K562 (cell line): Measurements from ENCODE around the gene ARHGEF4. TPM values are rescaled to one million over a fixed set of nuclear protein-coding genes. Genes with fewer than 3 reads are reported as not detected.

Experiments used
- ATAC-seq: fragments of 200-7000 bp; cut with Tn5 transposase; 3 replicates; pipeline ENCODE4 v1.9.1; 2020; ENCODE audit warnings: moderate library complexity
- BruUV-seq: library from RNA; stranded (reverse); fragments of 400-500 nt; replicated peaks from 2 replicates; lab custom pipeline; 2021; lab: Mats Ljungman, UMichigan
- CTCF ChIA-PET: fragments of 300-600 bp; formaldehyde crosslinking; extraction: SDS; loops from one replicate; lab custom pipeline; 2021; ENCODE audit warnings: low intra/inter-chr PET ratio; lab: Yijun Ruan, JAX
- POLR2A ChIA-PET: fragments of 300-600, 350-650 bp; sonication (Branson Sonifier 250); formaldehyde crosslinking; extraction: SDS; loops from one replicate; lab custom pipeline; 2021; ENCODE audit warnings: antibody characterized with exemption, inconsistent platforms; lab: Yijun Ruan, JAX
- DNase-seq, 4 experiments: peaks; one replicate each; pipeline versions ENCODE4 v3.0.0 to v3.0.0-alpha.2; 2011 to 2018; ENCODE audit warnings: low spot score in 3 of 4, mixed read lengths in 3 of 4; ENCODE audit errors: extremely low read depth in 1 of 4
- FAIRE-seq: peaks from 2 replicates; lab custom pipeline; 2011; peaks lifted over from hg19 to GRCh38; lab: Jason Lieb, UNC
- H2AFZ ChIP-seq: 2 replicates; pipeline ENCODE4 v1.6.0; 2011; ENCODE audit warnings: low read depth, low read length, control low read depth, inconsistent platforms
- H3K27ac ChIP-seq: fragments of 200-600 bp; 3 replicates; pipeline ENCODE4 v1.8.0; 2011; ENCODE audit warnings: low read depth, mild to moderate bottlenecking, control low read depth, inconsistent platforms, low read length, moderate library complexity, mixed read lengths; ENCODE audit errors: extremely low read depth
- H3K27me3 ChIP-seq, 2 experiments: fragments of 300-600 bp in 1 of 2; 2 replicates in 1 of 2; 3 replicates in 1 of 2; pipeline versions ENCODE4 v1.6.0 to v1.8.0; 2011; ENCODE audit warnings: inconsistent platforms in 2 of 2, low read length in 2 of 2, mild to moderate bottlenecking in 1 of 2, mixed read lengths in 1 of 2, moderate library complexity in 1 of 2; ENCODE audit not compliant: control insufficient read depth in 2 of 2, insufficient read depth in 2 of 2
- H3K36me3 ChIP-seq: fragments of 300-600 bp; 3 replicates; pipeline ENCODE4 v1.8.0; 2011; ENCODE audit warnings: mild to moderate bottlenecking, low read length, inconsistent platforms; ENCODE audit not compliant: control insufficient read depth, insufficient read depth
- H3K4me1 ChIP-seq, 2 experiments: fragments of 200-600 bp in 1 of 2; replicated peaks in 1 of 2; 2 replicates in 1 of 2; 3 replicates in 1 of 2; pipeline versions ENCODE4 v1.5.1 to v1.8.0; 2011; ENCODE audit warnings: inconsistent platforms in 2 of 2, low read length in 2 of 2, mild to moderate bottlenecking in 1 of 2, mixed read lengths in 1 of 2, moderate library complexity in 1 of 2; ENCODE audit not compliant: control insufficient read depth in 2 of 2, insufficient read depth in 2 of 2
- H3K4me2 ChIP-seq: 2 replicates; pipeline ENCODE4 v1.6.1; 2011; ENCODE audit warnings: low read length, control low read depth, inconsistent platforms, mixed read lengths; ENCODE audit not compliant: insufficient read depth
- H3K4me3 ChIP-seq: fragments of 200-600 bp; sonication (generic), shearing (Covaris generic); 2 replicates; pipeline ENCODE4 v1.5.1; 2016; ENCODE audit warnings: control low read depth, inconsistent platforms
- H3K79me2 ChIP-seq: fragments of 200-600 bp; 3 replicates; pipeline ENCODE4 v1.8.0; 2011; ENCODE audit warnings: low read length, inconsistent platforms; ENCODE audit not compliant: control insufficient read depth, insufficient read depth
- H3K9ac ChIP-seq, 2 experiments: 2 replicates each; pipeline versions ENCODE4 v1.6.0 to v1.6.1; 2011; ENCODE audit warnings: low read depth in 2 of 2, low read length in 2 of 2, control low read depth in 1 of 2, inconsistent platforms in 1 of 2, mild to moderate bottlenecking in 1 of 2, mixed read lengths in 1 of 2; ENCODE audit not compliant: insufficient read depth in 1 of 2
- H3K9me1 ChIP-seq: one replicate; pipeline ENCODE4 v1.6.0; 2011; ENCODE audit warnings: inconsistent platforms, mild to moderate bottlenecking, low read length, moderate library complexity; ENCODE audit not compliant: control insufficient read depth, insufficient read depth
- H3K9me3 ChIP-seq: replicated peaks from 2 replicates; pipeline ENCODE4 v1.5.1; 2011; ENCODE audit warnings: low read depth, low read length, inconsistent platforms; ENCODE audit not compliant: control insufficient read depth, insufficient read depth
- H4K20me1 ChIP-seq: replicated peaks from 2 replicates; pipeline ENCODE4 v1.6.1; 2011; ENCODE audit warnings: low read length, inconsistent platforms, mixed read lengths; ENCODE audit not compliant: control insufficient read depth, insufficient read depth
- CTCF ChIP-seq, 3 experiments: IDR thresholded peaks in 2 of 3; conservative IDR thresholded peaks in 1 of 3; 2 replicates each; pipeline ENCODE4 v1.5.1; 2011 to 2012; ENCODE audit warnings: low read length in 3 of 3, mild to moderate bottlenecking in 3 of 3, control low read depth in 2 of 3, improper control_type of control experiment in 1 of 3, inconsistent platforms in 1 of 3, low read depth in 1 of 3, mixed read lengths in 1 of 3, moderate library complexity in 1 of 3; ENCODE audit not compliant: insufficient read depth in 2 of 3
- FUS ChIP-seq: fragments of 200-400 bp; formaldehyde crosslinking; optimal IDR thresholded peaks from 2 replicates; pipeline ENCODE3; 2017; ENCODE audit warnings: low read depth, low read length
- GABPB2 ChIP-seq: fragments of 250-450 bp; sonication (Bioruptor Pico); conservative IDR thresholded peaks from 2 replicates; pipeline ENCODE4 v1.5.1; 2021; ENCODE audit warnings: mild to moderate bottlenecking
- MCM7 ChIP-seq, 2 experiments: fragments of 450-650 bp; IDR thresholded peaks; 2 replicates each; pipeline ENCODE4 v1.6.1; 2016 to 2018
- PHF20 ChIP-seq: fragments of 450-650 bp; IDR thresholded peaks from 2 replicates; pipeline ENCODE4 v1.6.1; 2018; ENCODE audit not compliant: partially characterized antibody
- PHTF2 ChIP-seq: fragments of 250-450 bp; sonication (Bioruptor Pico); IDR thresholded peaks from 2 replicates; pipeline ENCODE4 v1.5.0; 2021; ENCODE audit warnings: mild to moderate bottlenecking
- SAFB ChIP-seq: fragments of 200-400 bp; formaldehyde crosslinking; IDR thresholded peaks from 2 replicates; pipeline ENCODE4 v1.6.1; 2017; ENCODE audit warnings: low read depth, low read length, borderline replicate concordance
- SNAPC5 ChIP-seq: fragments of 250-450 bp; sonication (Bioruptor Pico); IDR thresholded peaks from 2 replicates; pipeline ENCODE4 v1.8.0; 2021; ENCODE audit warnings: moderate library complexity, mild to moderate bottlenecking, inconsistent platforms
- XRCC4 ChIP-seq: IDR thresholded peaks from one replicate; pipeline ENCODE4 v1.6.1; 2011; ENCODE audit not compliant: insufficient read depth, insufficient read length; ENCODE audit errors: extremely low read depth
- ZBED1 ChIP-seq: IDR thresholded peaks from 2 replicates; pipeline ENCODE4 v1.6.1; 2014
- ZBTB26 ChIP-seq: fragments of 450-650 bp; formaldehyde crosslinking; IDR thresholded peaks from 2 replicates; pipeline ENCODE4 v1.4.0; 2022; ENCODE audit warnings: missing genetic modification characterization
- ZBTB7A ChIP-seq: IDR thresholded peaks from 2 replicates; pipeline ENCODE4 v1.6.1; 2011; ENCODE audit warnings: low read depth, mild to moderate bottlenecking, low read length, moderate library complexity, borderline replicate concordance; ENCODE audit not compliant: control insufficient read depth
- ZFP1 ChIP-seq: fragments of 450-650 bp; formaldehyde crosslinking; IDR thresholded peaks from 2 replicates; pipeline ENCODE4 v1.4.0; 2020; ENCODE audit warnings: mild to moderate bottlenecking, mixed read lengths
- ZFP36 ChIP-seq: fragments of 150-350 bp; IDR thresholded peaks from 2 replicates; pipeline ENCODE4 v1.6.1; 2018; ENCODE audit warnings: low read length, low read depth; ENCODE audit not compliant: partially characterized antibody
- WGBS: fragments of 100-300 bp; shearing (Covaris generic); methylation state at CpG from one replicate; pipeline ENCODE4 v1.1.6; 2016; ENCODE audit warnings: low coverage, mixed read lengths; ENCODE audit not compliant: insufficient coverage; ENCODE audit errors: missing lambda C conversion rate; 5-methylcytosine and 5-hydroxymethylcytosine counted together
- in situ Hi-C: fragments of 300-500 bp; cut with MboI; formaldehyde crosslinking; loops from 4 replicates; pipeline ENCODE4 v1.15.0; 2018; ENCODE audit warnings: inconsistent platforms, mixed read lengths
- intact Hi-C: fragments of 100-400 bp; cut with micrococcal nuclease; formaldehyde crosslinking; loops from 2 replicates; pipeline ENCODE4 v1.14.2; 2022
- polyA plus RNA-seq, 8 experiments: library from polyadenylated mRNA; depleted of rRNA in 4 of 8; stranded (reverse) in 5 of 8; unstranded in 3 of 8; fragments of >200 nt; fragmentation: Nextera tagmentation in 2 of 8; fragmentation: Illumina TruSeq in 1 of 8; extraction: Ambion mirVana in 2 of 8; extraction: Trizol in 1 of 8; gene quantifications; 2 replicates each; pipeline versions ENCODE4 v1.2.1 to v1.2.3, GENCODE V29; 2011 to 2014; ENCODE audit warnings: inconsistent platforms in 1 of 8, missing spikeins in 1 of 8
- total RNA-seq, 7 experiments: library from RNA; depleted of rRNA in 6 of 7; stranded (reverse); fragments of >200 nt in 6 of 7; fragmentation: Illumina TruSeq in 2 of 7; extraction: Trizol in 2 of 7; gene quantifications; 2 replicates each; pipeline versions ENCODE4 v1.2.1 to v1.2.3, GENCODE V29; 2011 to 2021; ENCODE audit warnings: low replicate concordance in 1 of 7
- TF ChIP-seq, protein P1 (sequence below): fragments of 150-350 bp; conservative IDR thresholded peaks from 2 replicates; pipeline ENCODE4 v1.6.1; 2014; ENCODE audit warnings: low read length

Gene ARHGEF4
- total and polyA plus RNA-seq, 9 of the 15 experiments (the other 6 are each of a cell fraction or from before 2014, with no cell fraction given): not detected

- TF ChIP-seq FUS (no peak), XRCC4 (no peak), MCM7 (IDR thresholded peaks at IDR 0.05) (no peak)
- TF ChIP-seq, all 486 proteins: peak for 0
These were observed 2.5 kb downstream of the ARHGEF4 start (continued) for GRCh38 chr2:130839011-130839780.

DNA sequence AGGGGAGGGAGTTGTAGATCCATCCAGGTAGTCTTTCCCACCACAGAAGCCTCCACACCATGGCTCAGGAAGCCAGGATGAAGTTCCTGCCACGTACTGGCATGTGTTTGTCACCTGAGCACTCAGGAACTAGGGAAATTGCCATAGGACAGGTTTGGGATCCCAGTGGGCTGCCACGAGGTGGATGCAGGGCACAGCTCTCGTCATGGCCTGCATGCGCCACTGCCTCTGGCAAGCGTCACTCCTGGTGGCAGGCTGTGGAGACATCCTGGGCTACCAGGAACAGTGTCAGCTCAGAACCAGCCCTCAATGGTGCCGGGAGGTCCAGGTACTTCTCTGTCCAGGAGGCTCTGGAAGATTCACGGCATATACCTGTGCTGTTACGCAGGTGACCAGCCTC, 3.8 kb downstream of the ARHGEF4 start:
- intact Hi-C loops (no loop called here), in situ Hi-C loops (no loop called here)
- FAIRE-seq (no peak), ATAC-seq (no peak), DNase-seq (no peak)
- H3K9me1 ChIP-seq: peaks cover 3% of the 10 kb centered on the region
- peaks cover 0 to 12% of the 10 kb centered on the region in 2 experiments; a peak in 2 of 5 replicates for H3K4me1 ChIP-seq
- no peaks in the 10 kb centered on the region for H3K79me2 ChIP-seq
- H3K4me3 ChIP-seq: no peak overlapping the region
- H4K20me1 ChIP-seq: peaks cover 15% of the 10 kb centered on the region; the same call in 1 of the 2 replicates
- no peak overlapping the region for H3K9ac ChIP-seq
- WGBS: 0% methylated on average over 8 of the region's 8 CpGs
- BruUV-seq: no TSS peak
- ChIA-PET POLR2A (no interaction called here), CTCF (no interaction called here)
- H3K4me2 ChIP-seq: no peak overlapping the region
- H2AFZ ChIP-seq: no peak overlapping the region
- H3K36me3 ChIP-seq: no peaks in the 10 kb centered on the region
- H3K27me3 ChIP-seq: peaks cover 6 to 80% of the 10 kb centered on the region in 2 experiments; a peak in 4 of 5 replicates
- H3K9me3 ChIP-seq: no peaks in the 10 kb centered on the region
- no peak overlapping the region for H3K27ac ChIP-seq
- TF ChIP-seq PHF20: no peak
- no peak for TF ChIP-seq CTCF (IDR thresholded peaks at IDR 0.05 in 2 of 3, conservative IDR thresholded peaks at IDR 0.05 in 1 of 3; ENCODE audit: insufficient read depth in 2 of 3, low read depth in 1 of 3, low read length in 3 of 3)
- TF ChIP-seq, protein P1, sequence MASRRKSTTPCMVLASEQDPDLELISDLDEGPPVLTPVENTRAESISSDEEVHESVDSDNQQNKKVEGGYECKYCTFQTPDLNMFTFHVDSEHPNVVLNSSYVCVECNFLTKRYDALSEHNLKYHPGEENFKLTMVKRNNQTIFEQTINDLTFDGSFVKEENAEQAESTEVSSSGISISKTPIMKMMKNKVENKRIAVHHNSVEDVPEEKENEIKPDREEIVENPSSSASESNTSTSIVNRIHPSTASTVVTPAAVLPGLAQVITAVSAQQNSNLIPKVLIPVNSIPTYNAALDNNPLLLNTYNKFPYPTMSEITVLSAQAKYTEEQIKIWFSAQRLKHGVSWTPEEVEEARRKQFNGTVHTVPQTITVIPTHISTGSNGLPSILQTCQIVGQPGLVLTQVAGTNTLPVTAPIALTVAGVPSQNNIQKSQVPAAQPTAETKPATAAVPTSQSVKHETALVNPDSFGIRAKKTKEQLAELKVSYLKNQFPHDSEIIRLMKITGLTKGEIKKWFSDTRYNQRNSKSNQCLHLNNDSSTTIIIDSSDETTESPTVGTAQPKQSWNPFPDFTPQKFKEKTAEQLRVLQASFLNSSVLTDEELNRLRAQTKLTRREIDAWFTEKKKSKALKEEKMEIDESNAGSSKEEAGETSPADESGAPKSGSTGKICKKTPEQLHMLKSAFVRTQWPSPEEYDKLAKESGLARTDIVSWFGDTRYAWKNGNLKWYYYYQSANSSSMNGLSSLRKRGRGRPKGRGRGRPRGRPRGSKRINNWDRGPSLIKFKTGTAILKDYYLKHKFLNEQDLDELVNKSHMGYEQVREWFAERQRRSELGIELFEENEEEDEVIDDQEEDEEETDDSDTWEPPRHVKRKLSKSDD: no peak
- no peak for TF ChIP-seq ZBED1
- TF ChIP-seq ZBTB26 (CRISPR knock-in tag): no peak
- TF ChIP-seq GABPB2 (CRISPR knock-in tag): no peak
- TF ChIP-seq ZFP1 (CRISPR knock-in tag): no peak
- TF ChIP-seq SAFB: no peak
- no peak for TF ChIP-seq PHTF2
- no peak for TF ChIP-seq ZBTB7A
- TF ChIP-seq SNAPC5: no peak
- no peak for TF ChIP-seq ZFP36
